Smooth muscle cell (in vitro differentiated cells): Measurements from ENCODE around the gene CADPS. TPM values are rescaled to one million over a fixed set of nuclear protein-coding genes. Genes with fewer than 3 reads are reported as not detected.

Experiments used
- DNase-seq: peaks from one replicate; lab custom pipeline; 2025; ENCODE audit not compliant: unreplicated experiment; lab: John Stamatoyannopoulos, UW
- H2AFZ ChIP-seq: fragments of 200-600 bp; sonication (generic); 2 replicates; pipeline ENCODE4 v1.6.0; 2016; ENCODE audit warnings: antibody characterized with exemption, low read depth, mild to moderate bottlenecking
- H3F3A ChIP-seq: fragments of 200-600 bp; sonication (generic); 2 replicates; pipeline ENCODE4 v1.6.0; 2017; ENCODE audit warnings: antibody characterized with exemption, low read depth
- H3K27ac ChIP-seq: fragments of 200-600 bp; sonication (generic); 2 replicates; pipeline ENCODE4 v1.5.1; 2016; ENCODE audit warnings: low read depth, mild to moderate bottlenecking
- H3K27me3 ChIP-seq: fragments of 200-600 bp; sonication (generic); 2 replicates; pipeline ENCODE4 v1.6.1; 2016; ENCODE audit warnings: low read depth, mild to moderate bottlenecking
- H3K36me3 ChIP-seq: fragments of 200-600 bp; sonication (generic); 2 replicates; pipeline ENCODE4 v1.5.1; 2016; ENCODE audit warnings: low read depth
- H3K4me1 ChIP-seq: fragments of 200-600 bp; sonication (generic); 2 replicates; pipeline ENCODE4 v1.5.1; 2016; ENCODE audit warnings: low read depth
- H3K4me2 ChIP-seq: fragments of 200-600 bp; sonication (generic); 2 replicates; pipeline ENCODE4 v1.6.0; 2016; ENCODE audit warnings: mild to moderate bottlenecking
- H3K4me3 ChIP-seq: fragments of 200-600 bp; sonication (generic); 2 replicates; pipeline ENCODE4 v1.5.1; 2016; ENCODE audit warnings: mild to moderate bottlenecking
- H3K79me2 ChIP-seq: fragments of 200-600 bp; sonication (generic); 2 replicates; pipeline ENCODE4 v1.6.0; 2016; ENCODE audit warnings: low read depth, mild to moderate bottlenecking
- H3K9ac ChIP-seq: fragments of 200-600 bp; sonication (generic); 2 replicates; pipeline ENCODE4 v1.6.0; 2016; ENCODE audit warnings: low read depth
- H3K9me3 ChIP-seq: fragments of 200-600 bp; sonication (generic); replicated peaks from 2 replicates; pipeline ENCODE4 v1.5.1; 2016; ENCODE audit warnings: low read depth
- H4K20me1 ChIP-seq: fragments of 200-600 bp; sonication (generic); 2 replicates; pipeline ENCODE4 v1.6.0; 2016; ENCODE audit warnings: low read depth
- WGBS: methylation state at CpG from one replicate; pipeline ENCODE4 v1.1.7; 2016; ENCODE audit warnings: low lambda C conversion rate; 5-methylcytosine and 5-hydroxymethylcytosine counted together
- polyA plus RNA-seq: library from polyadenylated mRNA; unstranded; fragments of >200 nt; fragmentation: Nextera tagmentation; extraction: Ambion mirVana; gene quantifications from 2 replicates; pipeline ENCODE4 v1.2.1, GENCODE V29; 2016
- total RNA-seq: library from RNA; depleted of rRNA; stranded (reverse); fragments of >200 nt; gene quantifications from 2 replicates; pipeline ENCODE4 v1.2.3, GENCODE V29; 2014
- TF ChIP-seq, protein P1 (sequence below): fragments of 200-600 bp; sonication (generic); IDR thresholded peaks from 2 replicates; pipeline ENCODE4 v1.5.1; 2017; ENCODE audit warnings: borderline replicate concordance, mild to moderate bottlenecking, antibody characterized with exemption; ENCODE audit not compliant: insufficient read depth, poor library complexity, severe bottlenecking

The CADPS gene
- total and polyA plus RNA-seq, 2 experiments from 2014 or later: 4.4 to 38.4 TPM

DNA sequence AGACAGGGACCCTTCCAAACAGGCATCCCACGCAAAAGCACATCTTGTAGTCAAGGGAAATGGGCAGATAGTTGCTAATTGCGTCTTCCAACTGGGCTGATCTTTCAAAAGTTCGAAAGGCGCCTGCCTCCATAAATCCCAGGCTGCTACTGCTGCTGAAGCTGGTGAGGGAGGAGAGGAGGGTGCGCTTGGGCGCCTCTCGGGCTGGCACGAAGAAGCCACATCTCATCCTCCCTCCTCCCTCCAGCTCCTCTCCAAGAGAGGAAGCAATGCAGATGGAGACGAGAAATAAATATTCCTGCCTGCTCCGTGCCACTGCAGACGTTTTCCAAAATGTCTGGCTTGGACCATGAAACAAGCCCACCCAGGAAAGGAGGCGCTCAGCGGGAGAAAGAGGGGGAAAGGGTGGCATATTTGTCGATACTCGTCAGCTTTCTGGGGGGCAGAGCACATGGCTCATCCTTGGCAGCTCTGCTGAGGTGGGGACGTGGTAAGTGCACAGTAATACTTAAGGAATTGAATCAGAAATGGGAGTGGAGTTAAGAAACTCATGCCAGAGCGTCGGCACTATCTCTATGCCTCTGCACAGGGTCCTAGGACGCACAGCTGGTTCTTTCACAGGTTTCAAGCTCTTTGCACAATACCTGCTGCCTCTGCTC, 413.0 kb downstream of the CADPS start:
- Histone ChIP-seq H3K36me3 (no peaks in the 10 kb centered on the region), H3K4me3 (no peak overlapping the region), H3K27me3 (peaks cover under 1% of the 10 kb centered on the region), H3K9ac (no peak overlapping the region), H3K9me3 (no peaks in the 10 kb centered on the region), H3K4me2 (no peak overlapping the region), H3K27ac (no peak overlapping the region), H3K4me1 (no peaks in the 10 kb centered on the region), H4K20me1 (no peaks in the 10 kb centered on the region), H3F3A (no peaks in the 10 kb centered on the region), H3K79me2 (no peaks in the 10 kb centered on the region), H2AFZ (no peak overlapping the region)
- 90% methylated on average over 19 of the region's 19 CpGs for WGBS
- DNase-seq: no peak
- TF ChIP-seq, protein P1, sequence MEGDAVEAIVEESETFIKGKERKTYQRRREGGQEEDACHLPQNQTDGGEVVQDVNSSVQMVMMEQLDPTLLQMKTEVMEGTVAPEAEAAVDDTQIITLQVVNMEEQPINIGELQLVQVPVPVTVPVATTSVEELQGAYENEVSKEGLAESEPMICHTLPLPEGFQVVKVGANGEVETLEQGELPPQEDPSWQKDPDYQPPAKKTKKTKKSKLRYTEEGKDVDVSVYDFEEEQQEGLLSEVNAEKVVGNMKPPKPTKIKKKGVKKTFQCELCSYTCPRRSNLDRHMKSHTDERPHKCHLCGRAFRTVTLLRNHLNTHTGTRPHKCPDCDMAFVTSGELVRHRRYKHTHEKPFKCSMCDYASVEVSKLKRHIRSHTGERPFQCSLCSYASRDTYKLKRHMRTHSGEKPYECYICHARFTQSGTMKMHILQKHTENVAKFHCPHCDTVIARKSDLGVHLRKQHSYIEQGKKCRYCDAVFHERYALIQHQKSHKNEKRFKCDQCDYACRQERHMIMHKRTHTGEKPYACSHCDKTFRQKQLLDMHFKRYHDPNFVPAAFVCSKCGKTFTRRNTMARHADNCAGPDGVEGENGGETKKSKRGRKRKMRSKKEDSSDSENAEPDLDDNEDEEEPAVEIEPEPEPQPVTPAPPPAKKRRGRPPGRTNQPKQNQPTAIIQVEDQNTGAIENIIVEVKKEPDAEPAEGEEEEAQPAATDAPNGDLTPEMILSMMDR: no peak

DNA sequence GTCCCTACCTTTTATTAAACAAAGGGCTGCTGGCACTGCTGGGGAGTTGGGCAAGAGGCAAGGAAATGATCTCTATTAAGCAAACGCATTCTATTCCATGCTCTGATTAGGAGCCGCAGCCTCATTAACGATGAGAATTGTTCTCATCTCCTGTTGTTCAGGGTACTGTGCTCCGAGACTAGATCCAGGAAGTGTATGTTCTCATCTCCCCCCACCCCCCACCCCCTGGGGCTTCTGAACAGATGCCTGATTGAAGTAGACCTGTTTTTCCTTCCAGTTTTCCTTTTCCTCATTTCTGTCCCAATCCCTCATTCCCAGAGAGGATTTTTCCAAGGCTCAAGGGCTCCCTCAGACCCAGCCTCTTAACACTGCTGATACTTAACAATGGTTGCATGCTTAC, 420.3 kb downstream of the CADPS start:
- no peaks in the 10 kb centered on the region for H3F3A ChIP-seq
- no peak for DNase-seq
- H3K4me1 ChIP-seq: no peaks in the 10 kb centered on the region
- no peaks in the 10 kb centered on the region for H3K9me3 ChIP-seq
- H4K20me1 ChIP-seq: no peaks in the 10 kb centered on the region
- no peak overlapping the region for H3K4me2 ChIP-seq
- no peaks in the 10 kb centered on the region for H3K79me2 ChIP-seq
- H3K27me3 ChIP-seq: no peaks in the 10 kb centered on the region
- H3K27ac ChIP-seq: no peak overlapping the region
- no peaks in the 10 kb centered on the region for H3K36me3 ChIP-seq
- no peak overlapping the region for H3K4me3 ChIP-seq
- 73% methylated on average over 4 of the region's 4 CpGs for WGBS
- TF ChIP-seq, protein P1: no peak
- no peak overlapping the region for H2AFZ ChIP-seq
- H3K9ac ChIP-seq: no peak overlapping the region

DNA sequence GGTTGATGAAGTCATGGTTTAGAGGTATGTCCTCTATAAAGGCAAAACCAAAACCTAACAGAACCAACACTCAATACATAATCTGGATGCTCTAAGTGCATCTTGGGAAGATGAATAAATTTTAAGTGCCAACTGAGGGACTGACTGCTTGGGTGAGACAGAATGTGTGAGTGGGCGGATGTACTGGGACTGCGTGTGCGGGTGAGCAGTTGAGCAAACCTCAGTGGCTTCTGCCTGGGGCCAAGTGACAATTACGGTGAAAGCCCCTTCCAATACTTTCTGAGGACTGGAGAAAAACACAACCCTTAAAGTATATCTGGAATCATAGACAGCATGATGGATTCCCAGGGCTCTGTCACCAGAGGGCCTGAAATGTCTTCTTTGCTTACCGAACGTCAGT, 421.8 kb downstream of the CADPS start:
- no peaks in the 10 kb centered on the region for H3K36me3 ChIP-seq
- H3F3A ChIP-seq: no peaks in the 10 kb centered on the region
- H3K27ac ChIP-seq: no peak overlapping the region
- H3K27me3 ChIP-seq: no peaks in the 10 kb centered on the region
- no peak overlapping the region for H3K9ac ChIP-seq
- WGBS: 76% methylated on average over 6 of the region's 6 CpGs
- no peak for DNase-seq
- H3K4me3 ChIP-seq: no peak overlapping the region
- H4K20me1 ChIP-seq: no peaks in the 10 kb centered on the region
- H3K4me1 ChIP-seq: no peaks in the 10 kb centered on the region
- no peaks in the 10 kb centered on the region for H3K9me3 ChIP-seq
- TF ChIP-seq, protein P1: no peak
- H3K79me2 ChIP-seq: no peaks in the 10 kb centered on the region
- H3K4me2 ChIP-seq: no peak overlapping the region
- H2AFZ ChIP-seq: no peak overlapping the region
